Stimulated activated effector memory CD8-positive, alpha-beta T cell treated with anti-CD3 and anti-CD28 coated beads, Interleukin-12 subunit alpha, Interleukin-12 subunit beta, amount 100 ng/mL, for 72 hours (primary cell): Measurements from ENCODE around the gene PPP1R15A.
"Not testable (repeated sequence)": the region's sequence is repeated elsewhere in the genome, so short reads cannot be mapped to it uniquely, and the experiment has no call there.

Source experiments
- ATAC-seq: fragments of 150-1000 bp; cut with Tn5 transposase; 2 replicates; pipeline ENCODE4 v1.10.0; 2021
- DNase-seq, 2 donors: peaks; one replicate each; pipeline ENCODE4 v3.0.0; 2021 to 2022; ENCODE audit warnings: low spot score in 2 of 2
- H3K27ac Mint-ChIP-seq: one replicate; pipeline ENCODE4 v1.8.0; 2022; ENCODE audit warnings: mild to moderate bottlenecking, mixed read lengths
- H3K36me3 Mint-ChIP-seq: one replicate; pipeline ENCODE4 v1.8.0; 2022; ENCODE audit warnings: mild to moderate bottlenecking, mixed read lengths
- H3K4me1 Mint-ChIP-seq: one replicate; pipeline ENCODE4 v1.8.0; 2022; ENCODE audit warnings: mixed read lengths
- H3K4me3 Mint-ChIP-seq: one replicate; pipeline ENCODE4 v1.8.0; 2022; ENCODE audit warnings: mild to moderate bottlenecking, mixed read lengths
- H3K9me3 Mint-ChIP-seq: one replicate; pipeline ENCODE4 v1.8.0; 2022; ENCODE audit warnings: mixed read lengths

The PPP1R15A gene

DNA sequence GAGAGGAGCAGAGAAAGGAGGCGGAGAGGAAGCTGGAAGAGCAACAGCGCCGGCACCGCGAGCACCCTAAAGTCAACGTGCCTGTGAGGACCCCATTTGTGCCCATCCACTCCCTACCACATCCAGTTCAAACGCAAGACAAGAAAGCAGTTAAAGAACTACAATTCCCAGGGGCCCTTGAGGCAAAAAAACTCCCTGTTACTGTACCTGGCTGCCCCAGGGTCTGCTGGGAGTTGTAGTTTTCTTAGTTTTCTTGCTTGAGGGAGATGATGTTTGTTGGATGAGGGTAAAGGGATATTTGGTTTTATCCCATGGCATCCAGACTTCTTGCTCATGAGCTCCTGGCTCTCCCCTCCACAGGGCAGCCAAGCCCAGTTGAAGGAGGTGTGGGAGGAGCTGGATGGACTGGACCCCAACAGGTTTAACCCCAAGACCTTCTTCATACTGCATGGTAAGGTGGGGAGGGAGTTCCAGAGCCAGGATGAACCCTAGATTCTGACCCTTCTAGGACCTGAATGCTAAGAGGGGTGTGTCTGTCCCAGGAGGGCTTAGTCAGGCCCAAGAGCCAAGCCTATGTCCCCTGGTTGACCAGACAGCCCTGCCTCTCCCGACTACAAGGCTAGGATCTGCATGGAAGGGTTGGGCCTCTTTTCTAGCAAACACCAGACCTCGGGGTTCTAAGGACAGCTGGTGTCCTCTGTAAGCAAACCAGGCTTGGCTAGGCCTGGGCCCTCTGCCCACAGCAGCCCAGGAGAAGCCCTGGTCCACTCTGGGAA lies 41.1 kb downstream of the PPP1R15A start:
- ATAC-seq (peak; percentile 63), DNase-seq (no peak)
- no peaks in the 10 kb centered on the region for H3K9me3 Mint-ChIP-seq
- no peak overlapping the region for H3K4me3 Mint-ChIP-seq
- H3K36me3 Mint-ChIP-seq: peaks cover 100% of the 10 kb centered on the region
- no peaks in the 10 kb centered on the region for H3K4me1 Mint-ChIP-seq
- peak overlapping the region; percentile 23 for H3K27ac Mint-ChIP-seq

DNA sequence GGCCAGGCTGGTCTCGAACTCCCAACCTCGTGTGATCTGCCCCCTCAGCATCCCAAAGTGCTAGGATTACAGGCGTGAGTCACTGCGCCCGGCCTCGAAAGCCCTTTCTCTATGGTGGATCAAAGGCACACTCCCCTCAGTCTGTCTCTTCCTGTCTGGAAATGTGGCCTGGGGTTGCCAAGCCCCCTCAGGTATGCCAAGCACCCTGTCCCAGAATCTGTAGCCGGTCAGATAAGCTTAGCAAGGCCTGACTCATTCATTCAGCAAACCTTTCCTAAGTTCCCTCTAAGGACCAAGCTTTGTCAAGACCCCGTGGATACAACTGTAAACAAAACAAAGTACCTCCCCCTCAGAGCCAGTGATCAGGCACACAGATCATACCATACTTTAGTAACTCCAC lies 42.0 kb downstream of the PPP1R15A start:
- Mint-ChIP-seq H3K36me3 (peaks cover 100% of the 10 kb centered on the region), H3K4me3 (no peak overlapping the region), H3K4me1 (no peaks in the 10 kb centered on the region), H3K9me3 (no peaks in the 10 kb centered on the region), H3K27ac (peak overlapping the region; percentile 63)
- no peak for DNase-seq
- ATAC-seq: no peak

DNA sequence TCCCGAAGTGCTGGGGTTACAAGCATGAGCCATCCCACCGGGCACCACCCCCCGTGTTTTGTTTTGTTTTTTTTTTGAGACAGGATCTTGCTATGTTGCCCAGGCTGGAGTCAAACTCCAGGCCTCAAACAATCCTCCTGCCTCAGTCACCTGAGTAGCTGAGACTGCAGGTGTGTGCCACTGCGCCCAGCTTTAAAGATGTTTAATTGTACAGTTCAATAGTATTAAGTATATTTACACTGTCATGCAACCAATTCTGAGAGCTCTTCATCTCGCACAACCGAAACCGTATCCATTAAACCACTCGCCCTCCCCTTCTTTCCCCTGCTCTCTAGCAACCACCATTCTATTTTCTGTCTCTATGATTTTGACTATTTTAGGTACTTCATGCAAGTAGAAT lies 43.5 kb downstream of the PPP1R15A start:
- Mint-ChIP-seq H3K4me3 (no peak overlapping the region), H3K36me3 (peaks cover 95% of the 10 kb centered on the region), H3K9me3 (no peaks in the 10 kb centered on the region), H3K4me1 (no peaks in the 10 kb centered on the region), H3K27ac (no peak overlapping the region)
- DNase-seq (no peak), ATAC-seq (no peak)

DNA sequence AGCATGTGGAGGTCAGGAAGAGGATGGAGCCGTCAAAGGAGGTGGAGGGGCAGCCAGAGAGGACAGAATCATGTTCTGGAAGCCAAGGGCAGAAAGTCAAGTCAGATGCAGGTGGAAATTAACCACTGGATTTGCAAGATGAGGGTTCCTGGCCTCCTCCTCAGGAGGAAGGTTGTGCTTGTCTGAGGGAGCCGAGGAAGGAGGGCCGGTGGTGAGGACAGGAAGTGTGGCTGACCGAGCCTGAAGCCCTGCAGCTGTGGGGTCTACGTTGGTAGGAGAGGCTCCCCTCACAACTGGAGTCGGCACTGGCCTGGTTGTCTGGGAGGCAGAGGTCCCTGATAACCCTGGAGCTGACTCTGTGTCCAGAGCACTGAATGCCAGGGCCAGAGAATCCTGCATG lies 45.9 kb downstream of the PPP1R15A start:
- no peak overlapping the region for H3K4me3 Mint-ChIP-seq
- H3K9me3 Mint-ChIP-seq: no peaks in the 10 kb centered on the region
- no peak overlapping the region for H3K27ac Mint-ChIP-seq
- DNase-seq: no peak
- H3K4me1 Mint-ChIP-seq: no peaks in the 10 kb centered on the region
- no peak for ATAC-seq
- H3K36me3 Mint-ChIP-seq: peaks cover 81% of the 10 kb centered on the region

DNA sequence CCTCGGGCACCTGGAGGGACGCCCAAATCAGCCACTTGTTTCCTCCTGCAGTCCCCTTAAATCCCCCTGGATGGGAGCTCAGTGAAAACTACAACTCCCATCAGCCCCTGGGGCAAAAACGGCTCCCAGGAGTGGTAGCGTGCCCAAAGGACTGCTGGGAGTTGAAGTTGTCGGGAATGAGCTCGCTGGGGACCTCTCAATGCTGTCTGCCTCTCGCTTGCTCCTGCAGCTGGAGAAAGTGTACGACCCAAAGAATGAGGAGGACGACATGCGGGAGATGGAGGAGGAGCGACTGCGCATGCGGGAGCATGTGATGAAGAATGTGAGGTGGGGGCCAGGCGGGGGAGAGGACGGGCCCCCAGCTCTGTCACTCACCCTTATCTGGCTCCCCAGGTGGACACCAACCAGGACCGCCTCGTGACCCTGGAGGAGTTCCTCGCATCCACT lies 46.6 kb downstream of the PPP1R15A start:
- H3K4me1 Mint-ChIP-seq: no peaks in the 10 kb centered on the region
- peak; percentile 37 for ATAC-seq

DNA sequence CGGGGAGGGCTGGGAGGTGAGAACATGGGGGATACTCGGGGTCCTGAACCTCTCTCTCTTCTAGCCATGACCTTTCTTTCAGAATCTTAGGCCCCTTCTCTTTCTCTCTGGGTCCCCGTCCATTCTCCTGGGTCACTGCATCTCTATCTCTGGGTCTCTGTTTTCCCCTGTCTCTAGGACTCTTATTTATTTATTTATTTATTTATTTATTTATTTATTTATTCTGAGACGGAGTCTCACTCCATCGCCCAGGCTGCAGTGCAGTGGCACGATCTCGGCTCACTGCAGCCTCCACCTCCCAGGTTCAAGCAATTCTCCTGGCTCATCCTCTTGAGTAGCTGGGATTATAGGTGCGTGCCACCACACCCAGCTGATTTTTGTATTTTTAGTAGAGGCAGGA lies 47.0 kb downstream of the PPP1R15A start:
- not testable (repeated sequence) for H3K27ac Mint-ChIP-seq, H3K4me1 Mint-ChIP-seq, H3K9me3 Mint-ChIP-seq, ATAC-seq, DNase-seq, H3K4me3 Mint-ChIP-seq
- peaks cover 81% of the 10 kb centered on the region for H3K36me3 Mint-ChIP-seq

More for the DNA sequence above, 46.6 kb downstream of the PPP1R15A start:
- H3K27ac Mint-ChIP-seq: no peak overlapping the region
- peaks cover 81% of the 10 kb centered on the region for H3K36me3 Mint-ChIP-seq
- no peak for DNase-seq
- no peak overlapping the region for H3K4me3 Mint-ChIP-seq
- no peaks in the 10 kb centered on the region for H3K9me3 Mint-ChIP-seq

DNA sequence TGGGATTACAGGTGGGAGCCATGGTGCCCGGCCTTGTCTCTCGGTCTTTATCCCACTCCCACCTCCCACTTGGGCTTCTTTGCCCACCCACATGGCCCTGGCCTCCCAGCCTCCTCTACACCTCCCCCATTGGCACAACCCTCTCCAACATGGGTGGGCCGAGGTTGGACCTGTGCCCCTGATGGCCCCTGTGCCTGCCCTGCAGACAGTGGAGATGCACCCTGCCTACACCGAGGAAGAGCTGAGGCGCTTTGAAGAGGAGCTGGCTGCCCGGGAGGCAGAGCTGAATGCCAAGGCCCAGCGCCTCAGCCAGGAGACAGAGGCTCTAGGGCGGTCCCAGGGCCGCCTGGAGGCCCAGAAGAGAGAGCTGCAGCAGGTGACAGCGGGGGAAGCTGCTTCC lies 48.7 kb downstream of the PPP1R15A start:
- Mint-ChIP-seq H3K4me1 (no peaks in the 10 kb centered on the region), H3K4me3 (no peak overlapping the region), H3K9me3 (no peaks in the 10 kb centered on the region), H3K36me3 (peaks cover 69% of the 10 kb centered on the region), H3K27ac (no peak overlapping the region)
- DNase-seq: no peak
- ATAC-seq: no peak

DNA sequence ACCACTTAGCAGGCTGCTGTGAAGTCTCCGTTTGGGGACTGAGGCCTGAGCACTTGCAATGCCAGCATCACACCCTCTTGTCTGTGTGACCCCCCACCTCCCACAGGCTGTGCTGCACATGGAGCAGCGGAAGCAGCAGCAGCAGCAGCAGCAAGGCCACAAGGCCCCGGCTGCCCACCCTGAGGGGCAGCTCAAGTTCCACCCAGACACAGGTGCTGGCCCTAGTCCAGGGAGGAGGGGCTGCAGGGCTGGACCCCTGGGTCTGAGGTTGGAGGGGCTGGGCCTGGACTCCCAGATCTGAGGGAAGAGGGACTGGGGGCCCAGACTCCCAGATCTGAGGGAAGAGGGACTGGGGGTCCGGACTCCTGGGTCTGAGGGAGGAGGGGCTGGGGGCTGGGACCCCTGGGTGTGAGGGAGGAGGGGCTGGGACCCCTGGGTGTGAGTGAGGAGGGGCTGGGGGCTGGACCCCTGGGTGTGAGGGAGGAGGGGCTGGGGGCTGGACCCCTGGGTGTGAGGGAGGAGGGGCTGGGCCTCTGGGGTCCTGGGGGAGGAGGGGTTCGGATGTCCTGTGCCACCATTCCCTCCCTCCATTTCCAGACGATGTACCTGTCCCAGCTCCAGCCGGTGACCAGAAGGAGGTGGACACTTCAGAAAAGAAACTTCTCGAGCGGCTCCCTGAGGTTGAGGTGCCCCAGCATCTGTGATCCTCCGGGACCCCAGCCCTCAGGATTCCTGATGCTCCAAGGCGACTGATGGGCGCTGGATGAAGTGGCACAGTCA lies 49.7 kb downstream of the PPP1R15A start:
- H3K9me3 Mint-ChIP-seq: no peaks in the 10 kb centered on the region
- H3K4me3 Mint-ChIP-seq: no peak overlapping the region
- DNase-seq (no peak), ATAC-seq (no peak)
- H3K36me3 Mint-ChIP-seq: peaks cover 60% of the 10 kb centered on the region
- H3K4me1 Mint-ChIP-seq: no peaks in the 10 kb centered on the region
- no peak overlapping the region for H3K27ac Mint-ChIP-seq

DNA sequence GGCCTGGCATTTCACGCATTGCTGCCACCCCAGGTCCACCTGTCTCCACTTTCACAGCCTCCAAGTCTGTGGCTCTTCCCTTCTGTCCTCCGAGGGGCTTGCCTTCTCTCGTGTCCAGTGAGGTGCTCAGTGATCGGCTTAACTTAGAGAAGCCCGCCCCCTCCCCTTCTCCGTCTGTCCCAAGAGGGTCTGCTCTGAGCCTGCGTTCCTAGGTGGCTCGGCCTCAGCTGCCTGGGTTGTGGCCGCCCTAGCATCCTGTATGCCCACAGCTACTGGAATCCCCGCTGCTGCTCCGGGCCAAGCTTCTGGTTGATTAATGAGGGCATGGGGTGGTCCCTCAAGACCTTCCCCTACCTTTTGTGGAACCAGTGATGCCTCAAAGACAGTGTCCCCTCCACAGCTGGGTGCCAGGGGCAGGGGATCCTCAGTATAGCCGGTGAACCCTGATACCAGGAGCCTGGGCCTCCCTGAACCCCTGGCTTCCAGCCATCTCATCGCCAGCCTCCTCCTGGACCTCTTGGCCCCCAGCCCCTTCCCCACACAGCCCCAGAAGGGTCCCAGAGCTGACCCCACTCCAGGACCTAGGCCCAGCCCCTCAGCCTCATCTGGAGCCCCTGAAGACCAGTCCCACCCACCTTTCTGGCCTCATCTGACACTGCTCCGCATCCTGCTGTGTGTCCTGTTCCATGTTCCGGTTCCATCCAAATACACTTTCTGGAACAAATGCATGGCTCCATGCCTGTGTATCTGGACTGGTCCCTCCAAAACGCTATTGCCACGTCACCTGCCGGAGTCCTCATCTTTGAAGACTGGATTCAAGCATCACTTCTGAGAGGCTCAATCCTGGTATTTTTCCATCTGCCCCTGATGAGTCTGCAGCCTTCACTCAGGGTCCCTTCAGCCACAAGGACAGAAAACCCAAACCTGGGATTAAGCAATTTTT lies 50.6 kb downstream of the PPP1R15A start:
- Mint-ChIP-seq H3K4me3 (no peak overlapping the region), H3K9me3 (no peaks in the 10 kb centered on the region), H3K4me1 (no peaks in the 10 kb centered on the region), H3K36me3 (peaks cover 51% of the 10 kb centered on the region), H3K27ac (peak overlapping the region; percentile 72)
- DNase-seq (no peak), ATAC-seq (no peak)

DNA sequence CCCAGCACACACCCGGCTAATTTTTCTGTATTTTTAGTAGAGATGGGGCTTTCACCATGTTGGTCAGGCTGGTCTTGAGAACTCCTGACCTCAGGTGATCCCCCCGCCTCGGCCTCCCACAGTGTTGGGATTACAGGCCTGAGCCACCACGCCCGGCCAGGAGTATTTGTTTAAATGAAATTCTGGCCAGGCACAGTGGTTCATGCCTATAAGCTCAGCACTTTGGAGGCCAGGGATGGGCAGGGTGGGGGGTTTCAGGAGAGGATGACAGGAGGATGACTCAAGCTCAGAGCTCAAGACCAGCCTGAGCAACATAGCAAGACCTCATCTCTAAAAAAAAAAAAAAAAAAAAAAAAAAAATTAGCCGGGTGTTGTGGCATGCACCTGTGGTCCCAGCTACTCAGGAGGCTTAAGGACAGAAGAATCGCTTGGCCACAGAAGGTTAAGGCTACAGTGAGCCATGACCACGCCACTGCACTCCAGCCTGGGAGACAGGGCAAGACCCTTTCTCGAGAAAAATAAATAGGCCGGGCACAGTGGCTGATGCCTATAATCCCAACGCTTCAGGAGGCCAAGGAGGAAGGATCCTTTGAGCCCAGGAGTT lies 53.1 kb downstream of the PPP1R15A start:
- Mint-ChIP-seq H3K9me3 (no peaks in the 10 kb centered on the region), H3K36me3 (peaks cover 26% of the 10 kb centered on the region), H3K4me3 (no peak overlapping the region), H3K4me1 (no peaks in the 10 kb centered on the region), H3K27ac (no peak overlapping the region)
- ATAC-seq: peak; percentile 58
- no peak for DNase-seq
